GM06990 (cell line): ENCODE results near the gene TRIM65.

ENCODE experiments used
- DNase-seq: peaks from one replicate; pipeline ENCODE4 v3.0.0-alpha.2; 2011; ENCODE audit not compliant: insufficient read length; ENCODE audit errors: extremely low read depth
- H3K27me3 ChIP-seq: replicated peaks from 2 replicates; pipeline ENCODE4 v1.6.0; 2011; ENCODE audit warnings: low read length; ENCODE audit not compliant: control insufficient read depth, insufficient read depth
- H3K36me3 ChIP-seq: 2 replicates; pipeline ENCODE4 v1.5.1; 2011; ENCODE audit warnings: low read length; ENCODE audit not compliant: control insufficient read depth, insufficient read depth
- H3K4me3 ChIP-seq: replicated peaks from 2 replicates; pipeline ENCODE4 v1.5.1; 2011; ENCODE audit warnings: low read depth, mild to moderate bottlenecking, control low read depth, low read length
- TF ChIP-seq, protein P1 (sequence below): IDR thresholded peaks from 2 replicates; pipeline ENCODE4 v1.5.1; 2011; ENCODE audit warnings: low read length, control low read depth, mild to moderate bottlenecking, inconsistent platforms; ENCODE audit not compliant: insufficient read depth, poor library complexity, severe bottlenecking

Gene TRIM65

GRCh38 chr17:75848523-75849278 is 48.0 kb downstream of the TRIM65 start:
- no peak overlapping the region for H3K4me3 ChIP-seq
- H3K27me3 ChIP-seq, result no peaks in the 10 kb centered on the region
- TF ChIP-seq, protein P1, sequence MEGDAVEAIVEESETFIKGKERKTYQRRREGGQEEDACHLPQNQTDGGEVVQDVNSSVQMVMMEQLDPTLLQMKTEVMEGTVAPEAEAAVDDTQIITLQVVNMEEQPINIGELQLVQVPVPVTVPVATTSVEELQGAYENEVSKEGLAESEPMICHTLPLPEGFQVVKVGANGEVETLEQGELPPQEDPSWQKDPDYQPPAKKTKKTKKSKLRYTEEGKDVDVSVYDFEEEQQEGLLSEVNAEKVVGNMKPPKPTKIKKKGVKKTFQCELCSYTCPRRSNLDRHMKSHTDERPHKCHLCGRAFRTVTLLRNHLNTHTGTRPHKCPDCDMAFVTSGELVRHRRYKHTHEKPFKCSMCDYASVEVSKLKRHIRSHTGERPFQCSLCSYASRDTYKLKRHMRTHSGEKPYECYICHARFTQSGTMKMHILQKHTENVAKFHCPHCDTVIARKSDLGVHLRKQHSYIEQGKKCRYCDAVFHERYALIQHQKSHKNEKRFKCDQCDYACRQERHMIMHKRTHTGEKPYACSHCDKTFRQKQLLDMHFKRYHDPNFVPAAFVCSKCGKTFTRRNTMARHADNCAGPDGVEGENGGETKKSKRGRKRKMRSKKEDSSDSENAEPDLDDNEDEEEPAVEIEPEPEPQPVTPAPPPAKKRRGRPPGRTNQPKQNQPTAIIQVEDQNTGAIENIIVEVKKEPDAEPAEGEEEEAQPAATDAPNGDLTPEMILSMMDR, result peak; percentile 84
- peak; percentile 33 for DNase-seq
- H3K36me3 ChIP-seq, result peaks cover 32% of the 10 kb centered on the region

DNA sequence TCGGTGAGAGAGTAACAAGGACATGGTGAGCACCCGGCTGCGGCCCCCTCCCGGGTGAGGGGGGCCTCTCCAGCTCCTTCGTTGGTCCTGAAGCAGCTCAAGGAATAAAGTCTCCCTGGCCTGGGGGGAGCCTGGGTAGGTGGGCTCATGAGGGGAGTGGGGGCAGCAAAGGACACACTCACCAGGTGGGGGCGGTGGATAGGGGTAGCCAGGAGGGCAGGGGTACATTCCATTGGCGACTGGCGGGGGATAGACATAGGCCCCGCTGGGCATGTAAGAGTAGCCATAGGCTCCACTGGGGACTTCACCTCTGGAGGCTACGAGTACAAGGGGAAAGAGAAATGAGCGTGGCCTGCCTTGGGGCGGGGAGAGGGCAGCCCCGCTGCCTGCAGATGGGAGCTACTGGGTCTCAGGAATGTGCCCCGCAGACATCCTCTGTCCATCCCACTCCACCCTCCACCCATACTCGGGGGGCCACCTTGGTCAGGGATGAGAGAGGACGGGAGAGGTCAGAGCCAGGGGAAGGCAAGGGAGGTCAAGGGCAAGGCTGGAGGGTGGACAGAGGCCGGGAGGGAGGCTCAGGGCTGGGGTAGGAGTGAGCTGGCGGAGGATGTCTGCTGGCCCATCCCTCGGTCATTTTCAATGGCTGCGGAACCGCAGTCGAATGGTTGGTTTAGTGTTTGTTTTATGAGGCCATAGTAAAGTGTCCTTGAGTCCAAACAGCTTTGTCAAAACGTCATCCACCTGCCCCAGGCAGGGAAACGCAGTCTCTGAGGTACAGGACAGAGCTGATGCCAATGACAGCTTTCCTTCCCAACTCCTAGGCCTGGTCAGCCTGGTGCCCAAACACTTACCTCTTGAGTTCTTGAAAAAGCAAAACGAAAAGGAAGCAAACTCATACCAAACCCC is 48.9 kb downstream of the TRIM65 start:
- TF ChIP-seq, protein P1, result no peak
- no peaks in the 10 kb centered on the region for H3K27me3 ChIP-seq
- H3K4me3 ChIP-seq, result no peak overlapping the region
- H3K36me3 ChIP-seq, result peaks cover 32% of the 10 kb centered on the region
- DNase-seq, result peak; percentile 7

GRCh38 chr17:75846692-75847613 is 49.8 kb downstream of the TRIM65 start:
- TF ChIP-seq, protein P1, result no peak
- Histone ChIP-seq H3K36me3 (peaks cover 37% of the 10 kb centered on the region), H3K27me3 (no peaks in the 10 kb centered on the region), H3K4me3 (no peak overlapping the region)
- peak; percentile 10 for DNase-seq

DNA sequence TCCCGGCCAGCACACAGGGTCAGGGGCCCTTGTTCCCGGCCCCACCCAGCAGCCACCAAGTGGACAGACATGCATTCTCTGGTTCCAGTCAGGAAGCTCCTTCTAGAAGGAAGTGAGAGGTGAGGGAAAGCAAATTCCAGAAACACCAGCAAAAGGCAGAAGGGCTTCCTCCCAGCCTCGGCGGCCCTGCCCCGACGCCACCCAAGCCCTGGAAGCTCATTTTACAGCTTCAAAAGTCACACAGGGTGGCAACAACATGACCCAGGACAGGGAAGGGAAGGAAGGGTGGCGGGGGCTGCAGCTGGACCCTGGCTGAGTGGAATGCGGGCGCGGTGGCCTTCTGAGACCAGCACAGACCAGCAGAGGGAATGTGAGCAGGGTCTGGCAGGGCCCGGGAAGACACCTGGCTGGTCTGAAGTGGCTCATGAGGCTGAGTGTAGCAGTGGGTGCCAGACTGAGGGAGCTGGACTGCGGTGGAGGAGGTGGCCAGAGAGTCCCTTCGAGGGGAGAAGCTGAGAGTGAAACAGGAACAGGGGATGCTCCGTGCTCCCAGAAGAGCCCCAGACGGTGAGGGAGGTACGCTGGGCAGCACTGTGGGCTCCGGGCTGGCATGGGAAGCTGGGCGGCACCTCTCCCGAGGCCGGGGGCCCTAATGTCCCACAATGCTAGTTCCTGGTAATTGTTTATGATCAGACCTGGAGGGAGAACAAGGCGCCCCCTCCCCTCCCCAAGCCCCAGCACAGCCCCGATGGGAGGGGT is 50.6 kb downstream of the TRIM65 start:
- peak; percentile 15 for DNase-seq
- TF ChIP-seq, protein P1, result no peak
- no peak overlapping the region for H3K4me3 ChIP-seq
- peaks cover 32% of the 10 kb centered on the region for H3K36me3 ChIP-seq
- H3K27me3 ChIP-seq, result no peaks in the 10 kb centered on the region
